ENCODE data around the gene GSC.
A peak's percentile ranks its signal among the peaks of the same experiment; 100 is the strongest.
"Not testable (repeated sequence)": the region's sequence is repeated elsewhere in the genome, so short reads cannot be mapped to it uniquely, and the experiment has no call there.

Gene GSC

DNA sequence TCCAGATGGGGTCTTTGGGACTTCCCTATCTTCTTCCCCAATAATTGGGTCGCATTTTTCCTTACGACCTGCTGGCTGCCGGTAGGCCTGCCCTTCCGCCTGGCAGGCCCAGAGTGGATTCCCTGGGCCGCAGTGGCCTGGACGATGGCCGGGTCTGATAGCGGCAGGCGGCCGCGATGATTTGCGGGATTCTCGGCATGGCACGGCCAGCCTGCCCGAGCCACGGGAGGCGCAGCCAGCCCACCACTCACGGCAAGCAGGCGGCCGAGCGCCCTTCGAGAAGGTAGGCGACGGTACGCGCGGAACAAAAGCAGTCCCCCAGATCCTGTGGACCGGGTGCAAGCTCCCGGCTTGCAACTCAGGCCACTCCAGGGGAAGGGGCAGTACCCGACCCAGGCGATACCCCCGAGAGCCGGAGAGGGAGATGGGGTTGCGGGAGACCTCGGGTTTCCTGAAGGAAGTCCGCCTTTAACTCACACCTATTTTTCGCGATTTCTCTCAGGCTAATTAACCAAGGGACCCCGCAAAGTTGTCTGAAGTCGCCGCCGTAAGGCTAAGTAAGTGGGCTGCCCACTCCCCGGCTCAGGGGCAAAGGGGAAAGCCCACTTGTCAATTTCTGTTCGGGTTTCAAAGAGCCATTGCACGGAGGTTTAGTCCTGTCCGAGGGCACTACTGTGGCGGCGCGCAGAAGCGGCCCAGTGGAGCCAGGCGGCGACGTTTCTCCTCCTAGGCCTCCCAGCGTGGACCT, 1.4 kb upstream of the GSC start:
- DNase-seq, result no peak

DNA sequence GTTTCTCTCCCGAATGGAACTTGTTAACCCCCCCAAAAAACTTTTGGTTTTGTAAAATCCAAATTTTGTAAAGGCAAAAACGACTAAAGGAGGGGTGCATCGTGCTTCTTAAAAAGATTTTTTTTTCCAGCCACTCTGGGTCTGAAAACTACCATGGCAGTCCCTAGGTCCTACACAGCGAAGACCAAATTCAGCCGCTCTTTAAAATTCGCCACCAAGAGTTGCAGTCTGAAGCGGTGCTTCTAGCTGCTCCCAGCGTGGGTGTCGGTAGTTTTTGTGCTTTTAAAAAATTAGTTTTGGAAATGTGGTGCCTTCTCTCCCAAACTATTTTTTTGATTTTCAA, 873 bp upstream of the GSC start:
- DNase-seq, result no peak

DNA sequence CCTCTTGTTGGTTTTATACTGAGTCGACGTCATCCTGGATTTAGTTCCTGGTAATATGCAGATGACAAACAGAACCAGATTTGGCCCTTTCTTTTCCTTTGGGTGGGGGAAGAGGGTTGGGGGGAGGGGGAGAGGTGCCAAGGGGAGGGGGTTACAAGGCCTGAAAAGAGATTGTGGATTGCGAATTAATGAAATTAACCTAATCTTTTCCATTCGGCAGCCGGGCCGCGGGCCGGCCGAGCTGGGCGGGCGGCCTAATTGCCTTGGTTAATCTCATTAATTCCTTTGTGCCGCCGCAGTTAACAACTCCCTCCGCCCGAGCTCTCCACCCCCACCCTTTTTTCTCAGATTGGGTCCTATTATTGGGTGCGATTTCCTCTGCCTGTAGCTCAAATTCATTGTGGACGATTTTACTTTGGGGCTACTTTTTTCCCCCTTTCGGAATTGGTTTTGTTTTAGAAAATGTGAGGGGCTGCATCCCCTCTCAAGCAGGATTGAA, 387 bp upstream of the GSC start:
- no peak for DNase-seq

DNA sequence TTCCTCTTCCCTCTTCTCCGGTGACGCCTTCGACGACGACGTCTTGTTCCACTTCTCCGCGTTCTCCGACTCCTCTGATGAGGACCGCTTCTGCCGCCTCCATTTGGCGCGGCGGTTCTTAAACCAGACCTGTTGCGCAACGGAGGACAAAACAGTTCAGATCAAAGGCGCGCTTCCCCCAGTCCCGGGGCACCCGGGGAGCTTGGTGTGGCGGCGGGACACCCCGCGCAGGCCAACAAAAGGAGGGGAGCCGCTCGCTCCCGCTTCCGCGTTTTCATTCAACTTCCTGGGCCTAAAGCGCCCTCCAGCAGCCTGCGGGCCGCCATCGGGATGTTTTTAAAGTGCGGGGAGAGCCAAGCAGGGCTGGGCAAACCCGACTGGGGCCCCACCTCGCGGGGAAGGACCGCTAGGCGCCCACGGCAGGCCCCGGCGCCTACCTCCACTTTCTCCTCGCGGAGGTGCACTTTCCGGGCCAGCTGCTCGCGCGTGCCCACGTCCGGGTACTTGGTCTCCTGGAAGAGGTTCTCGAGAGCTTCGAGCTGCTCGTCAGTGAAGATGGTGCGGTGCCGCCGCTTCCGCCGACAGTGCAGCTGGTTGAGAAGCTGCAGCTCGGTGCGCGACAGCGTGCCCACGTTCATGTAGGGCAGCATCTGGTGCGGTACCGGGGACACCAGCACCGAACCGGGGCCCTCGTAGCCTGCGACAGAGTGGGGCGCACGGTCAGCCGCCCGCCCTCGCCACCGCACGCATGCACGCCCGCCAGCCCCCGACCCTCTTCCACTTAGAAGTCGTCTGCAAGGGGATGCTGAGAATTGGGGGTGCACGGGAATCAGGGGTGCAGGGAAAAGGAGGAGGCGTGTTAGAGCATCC, 1.2 kb downstream of the GSC start:
- DNase-seq, result peak; percentile 27

DNA sequence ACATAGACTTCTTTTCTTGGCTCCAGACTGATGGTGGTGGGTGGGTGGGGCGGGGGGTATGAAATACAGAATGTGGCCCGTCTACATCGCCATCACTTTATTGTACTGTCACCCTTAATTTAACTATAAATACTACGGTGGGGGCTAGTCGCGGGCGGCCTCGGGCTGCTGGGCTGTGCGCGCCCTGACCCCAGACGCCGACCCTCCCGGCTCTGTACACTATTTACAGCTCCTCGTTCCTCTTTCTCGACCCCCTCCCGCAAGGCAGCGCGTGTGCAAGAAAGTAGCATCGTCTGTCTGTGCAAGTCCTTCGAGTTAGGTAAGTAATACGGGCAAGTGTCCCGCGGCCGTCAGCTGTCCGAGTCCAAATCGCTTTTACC, 1.8 kb downstream of the GSC start:
- no peak for DNase-seq

DNA sequence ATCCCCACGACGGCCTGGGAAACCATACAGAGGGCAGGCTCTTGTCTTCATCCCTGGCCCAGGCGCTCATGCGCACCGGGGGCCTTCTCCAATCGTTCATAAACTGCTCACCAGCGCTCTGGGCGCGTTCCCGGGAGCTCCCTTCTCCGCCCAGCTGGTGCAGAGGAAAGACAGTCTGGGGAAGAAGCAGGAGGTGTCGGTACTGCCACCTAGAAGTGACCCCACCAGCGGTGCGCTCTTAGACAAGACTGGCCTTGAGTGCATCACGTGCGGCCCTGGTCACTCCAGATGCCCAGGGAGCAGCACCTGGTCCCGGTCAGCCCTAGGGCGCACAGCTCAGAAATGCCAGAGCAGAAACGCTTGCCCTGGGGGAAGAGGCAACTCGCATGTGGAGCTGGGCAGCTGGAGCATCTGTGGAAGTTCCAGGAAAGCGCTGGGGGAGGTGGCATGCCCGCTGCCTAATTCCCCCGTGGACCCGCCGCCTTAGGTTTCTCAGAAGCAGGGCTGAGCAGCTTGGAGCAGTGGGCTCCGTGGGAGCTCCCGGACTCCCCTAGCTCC, 2.5 kb downstream of the GSC start:
- no peak for DNase-seq

DNA sequence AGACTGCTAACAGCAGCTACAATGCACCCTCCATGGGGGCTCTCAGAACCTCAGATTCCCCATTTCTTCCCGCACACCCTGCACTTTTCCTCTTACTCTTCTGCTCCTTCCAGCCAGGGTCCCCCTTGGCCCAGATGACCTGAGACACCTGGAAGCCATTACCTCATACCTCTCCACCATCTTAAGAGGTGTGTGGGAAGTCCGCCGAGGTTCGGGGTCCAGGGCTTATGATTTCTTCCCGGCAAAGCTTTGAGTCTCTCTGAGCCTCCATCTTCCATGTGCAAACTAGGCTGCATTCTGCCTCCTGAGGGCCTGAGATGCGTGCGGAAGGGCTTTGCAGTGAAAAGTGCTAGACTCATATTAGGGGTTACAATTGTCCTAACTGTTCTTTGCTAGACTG, 5.3 kb downstream of the GSC start:
- no peak for DNase-seq

DNA sequence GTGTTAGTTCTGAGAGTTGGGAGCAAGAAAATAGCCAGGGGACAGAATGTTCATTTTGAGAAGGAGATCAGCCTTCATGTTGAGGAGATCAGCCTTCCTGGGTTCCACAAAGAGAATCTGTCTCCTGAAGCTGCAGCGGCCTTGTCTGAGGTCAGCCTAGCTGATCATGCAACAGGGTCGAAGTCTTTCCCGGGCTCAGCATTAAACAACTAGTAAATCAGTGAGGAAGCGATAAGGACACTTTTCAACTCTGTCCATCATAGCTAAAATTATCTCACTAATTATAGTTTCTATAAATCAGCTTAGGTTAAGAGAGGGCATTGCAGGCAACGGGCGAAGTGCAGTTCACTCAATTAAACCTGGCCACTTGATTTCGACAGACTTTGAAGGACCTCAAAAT, 7.5 kb downstream of the GSC start:
- no peak for DNase-seq

DNA sequence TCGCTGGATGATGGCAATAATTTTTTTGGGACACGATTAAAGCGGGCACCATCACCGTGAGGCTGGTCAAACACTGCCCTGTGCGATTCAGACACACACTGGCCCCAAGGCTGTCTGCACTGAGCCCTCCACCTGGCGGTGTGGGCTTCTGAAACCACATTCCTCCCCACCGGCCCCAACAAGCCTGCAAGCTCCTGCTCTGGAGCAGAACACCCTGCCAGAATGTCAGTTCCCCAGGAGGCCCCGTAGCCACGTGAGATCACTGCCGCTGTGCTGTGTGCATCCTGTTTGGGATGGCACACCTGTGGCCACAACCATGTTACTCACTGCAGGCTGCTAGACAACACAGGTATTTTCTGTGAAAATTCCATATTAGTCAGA, 7.9 kb downstream of the GSC start:
- DNase-seq, result no peak

DNA sequence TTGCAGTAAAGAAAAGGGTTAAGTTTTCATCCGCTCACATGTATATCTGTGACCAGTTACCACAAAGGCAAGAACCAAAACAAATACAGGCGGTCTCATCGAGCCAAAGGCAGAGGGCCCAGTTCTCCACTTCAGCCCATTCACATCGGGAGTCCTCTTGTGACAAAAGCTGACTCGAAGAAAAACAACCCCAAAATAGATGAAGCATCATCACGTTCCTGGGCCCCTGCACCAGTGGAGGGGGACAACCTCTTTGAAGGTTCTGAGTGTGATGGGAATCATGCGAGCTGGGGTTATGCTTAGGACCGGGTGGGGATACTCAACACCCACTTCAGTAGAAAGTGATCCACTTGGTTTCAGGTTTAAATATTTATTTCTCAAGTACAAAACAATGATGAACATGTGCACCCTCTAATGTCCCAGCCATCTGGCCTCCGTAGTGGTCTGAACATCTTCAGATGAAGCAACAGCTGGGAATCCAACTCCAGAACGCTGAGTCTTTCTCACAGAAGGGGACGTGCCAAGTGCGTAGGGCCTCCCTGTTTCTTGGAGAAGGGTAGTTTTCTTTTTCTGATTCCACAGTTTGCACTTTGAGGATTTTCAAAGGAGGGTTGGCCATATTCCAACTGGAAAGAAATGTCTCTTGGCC, 8.4 kb downstream of the GSC start:
- no peak for DNase-seq

DNA sequence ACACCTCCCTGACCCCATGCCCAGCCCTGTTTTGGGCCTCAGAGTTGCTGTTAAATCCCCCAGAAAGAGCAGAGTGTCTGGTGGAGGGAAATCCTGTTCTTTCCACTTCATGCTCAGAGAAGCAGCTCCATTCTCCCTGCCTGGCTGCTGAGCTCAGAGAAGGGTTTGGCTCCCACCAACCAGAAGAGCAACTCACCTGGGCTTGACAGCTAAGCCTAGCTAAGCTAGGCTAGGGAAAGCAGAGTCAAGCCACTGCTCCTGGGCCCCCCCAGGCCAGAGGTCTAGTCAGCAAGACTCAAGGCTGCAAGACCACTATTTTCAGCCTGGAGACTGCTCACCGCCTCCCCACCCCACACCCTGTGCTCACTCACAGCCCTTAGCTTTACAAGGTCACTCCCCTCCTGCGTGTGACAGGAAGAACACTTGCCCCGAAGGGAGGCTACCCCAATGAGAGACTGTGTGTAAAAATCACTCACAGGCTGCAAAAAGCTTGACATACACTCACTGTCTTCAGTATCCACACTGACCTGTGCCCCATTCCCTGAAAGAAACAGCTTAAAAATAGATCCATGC, 13.5 kb downstream of the GSC start:
- no peak for DNase-seq

DNA sequence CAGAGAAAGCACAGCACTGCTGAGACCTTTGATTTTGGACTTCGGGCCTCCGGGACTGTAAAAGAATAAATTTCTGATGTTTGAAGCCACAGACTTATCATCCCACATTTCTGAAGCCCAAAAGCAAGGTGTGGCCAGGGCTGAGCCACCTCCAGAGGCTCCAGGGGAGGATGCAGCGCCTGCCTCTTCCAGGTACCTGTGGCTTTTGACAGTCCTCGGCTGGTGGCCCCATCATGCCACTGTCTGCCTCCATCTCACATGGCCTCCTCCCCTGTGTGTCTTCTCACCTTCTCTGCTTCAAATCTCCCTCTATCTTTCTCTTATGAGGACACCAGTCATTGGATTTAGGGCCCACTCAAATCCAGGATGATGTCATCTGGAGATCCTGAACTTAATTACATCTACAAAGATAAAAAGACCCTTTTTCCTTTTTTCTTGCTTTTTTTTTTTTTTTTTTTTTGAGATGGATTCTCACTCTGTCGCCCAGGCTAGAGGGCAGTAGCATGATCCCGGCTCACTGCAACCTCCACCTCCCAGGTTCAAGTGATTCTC, 15.4 kb downstream of the GSC start:
- DNase-seq, result no peak

DNA sequence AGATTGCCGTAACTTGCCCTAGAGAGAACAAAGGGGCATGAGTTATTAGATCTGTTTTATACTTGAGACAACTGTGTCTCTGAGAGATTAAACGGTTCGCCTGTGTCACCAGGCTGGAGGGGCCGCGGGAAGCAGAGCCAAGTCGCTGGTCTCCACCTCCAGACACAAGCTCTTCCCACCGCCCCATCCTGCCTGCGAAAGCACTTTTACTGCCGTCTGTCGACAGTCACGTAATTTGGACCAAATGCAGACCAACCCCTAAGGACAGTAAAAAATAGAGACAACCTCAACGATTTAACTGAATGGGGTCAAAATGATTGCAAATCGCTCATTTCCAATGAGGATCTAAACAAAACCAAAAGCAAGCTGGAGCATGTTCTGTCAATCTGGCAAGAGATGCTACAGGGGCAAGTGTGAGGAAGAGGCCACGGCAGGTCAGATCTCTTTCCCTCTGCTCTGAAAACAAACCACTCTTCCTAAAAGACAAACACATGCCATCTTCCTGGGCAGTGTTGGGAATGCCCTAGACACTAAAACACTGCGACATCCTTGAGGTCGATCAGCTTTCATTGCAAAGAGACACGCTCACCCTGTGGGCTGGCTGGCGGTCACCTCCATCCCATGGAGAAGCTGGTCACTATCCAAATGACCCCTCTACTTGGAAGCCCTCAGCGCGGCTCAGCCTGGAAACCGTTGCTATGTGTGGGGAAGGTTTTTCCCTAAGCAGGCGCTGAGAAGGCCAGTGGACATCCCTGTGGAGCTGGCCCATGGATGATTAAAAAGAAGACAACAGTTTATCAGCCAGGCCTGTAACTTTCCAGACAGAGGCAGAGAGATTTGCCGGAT, 17.1 kb downstream of the GSC start:
- DNase-seq, result no peak

DNA sequence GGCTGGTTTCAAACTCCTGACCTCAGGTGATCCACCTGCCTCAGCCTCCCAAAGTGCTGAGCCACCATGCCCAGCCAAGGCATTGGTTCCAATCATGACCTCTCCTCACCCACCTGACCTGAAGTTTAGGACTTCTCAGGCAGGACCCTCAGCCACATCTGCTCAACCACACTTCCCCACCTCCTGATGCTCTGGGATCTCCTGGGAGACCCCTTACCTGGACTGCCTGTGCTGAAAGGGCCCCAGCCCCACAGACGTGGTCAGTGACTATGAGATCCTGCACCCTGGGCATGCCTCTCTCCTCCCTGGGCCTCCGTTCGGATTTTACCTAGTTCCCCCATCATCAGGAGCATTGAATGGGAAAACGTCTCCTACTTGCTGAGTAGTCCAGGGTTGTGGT, 18.0 kb downstream of the GSC start:
- no peak for DNase-seq

DNA sequence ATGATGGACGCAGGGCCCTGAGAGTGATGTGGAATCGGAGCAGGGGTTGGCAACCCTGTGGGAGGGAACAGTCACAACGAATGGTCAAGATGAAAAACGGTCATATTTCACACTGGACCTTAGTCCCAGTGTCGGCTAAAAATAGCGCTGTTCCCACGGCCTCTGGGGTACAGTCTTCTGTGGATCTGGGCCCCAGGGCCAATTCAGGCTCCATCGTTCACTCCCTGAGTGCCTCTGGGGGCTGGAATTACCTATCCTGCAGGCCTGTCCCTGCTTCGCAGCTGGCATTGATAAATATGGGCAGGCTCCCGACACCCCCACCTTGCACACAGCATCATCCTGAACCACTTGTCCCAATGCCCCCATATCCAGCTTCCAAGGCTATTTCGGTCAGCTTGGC, 18.6 kb downstream of the GSC start:
- no peak for DNase-seq

DNA sequence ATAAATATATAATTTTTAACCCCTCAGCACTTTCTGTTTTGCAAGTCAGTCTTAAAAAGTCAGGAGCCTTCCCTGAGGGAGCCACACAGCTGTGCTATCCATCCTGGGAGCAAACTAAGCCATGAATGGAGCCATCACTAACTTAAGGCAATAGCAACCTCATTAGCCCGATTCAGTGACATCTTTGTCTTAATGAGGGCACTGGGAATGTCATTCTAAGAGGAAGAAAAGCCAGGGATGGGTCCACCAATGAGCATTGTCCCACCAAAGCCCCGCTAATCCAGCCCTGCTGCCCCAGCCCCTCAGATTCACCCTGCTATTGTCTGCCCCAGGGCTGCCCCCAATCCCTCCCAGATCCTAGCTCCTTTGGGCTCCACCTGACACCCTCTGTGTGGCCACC, 19.5 kb downstream of the GSC start:
- DNase-seq, result no peak

DNA sequence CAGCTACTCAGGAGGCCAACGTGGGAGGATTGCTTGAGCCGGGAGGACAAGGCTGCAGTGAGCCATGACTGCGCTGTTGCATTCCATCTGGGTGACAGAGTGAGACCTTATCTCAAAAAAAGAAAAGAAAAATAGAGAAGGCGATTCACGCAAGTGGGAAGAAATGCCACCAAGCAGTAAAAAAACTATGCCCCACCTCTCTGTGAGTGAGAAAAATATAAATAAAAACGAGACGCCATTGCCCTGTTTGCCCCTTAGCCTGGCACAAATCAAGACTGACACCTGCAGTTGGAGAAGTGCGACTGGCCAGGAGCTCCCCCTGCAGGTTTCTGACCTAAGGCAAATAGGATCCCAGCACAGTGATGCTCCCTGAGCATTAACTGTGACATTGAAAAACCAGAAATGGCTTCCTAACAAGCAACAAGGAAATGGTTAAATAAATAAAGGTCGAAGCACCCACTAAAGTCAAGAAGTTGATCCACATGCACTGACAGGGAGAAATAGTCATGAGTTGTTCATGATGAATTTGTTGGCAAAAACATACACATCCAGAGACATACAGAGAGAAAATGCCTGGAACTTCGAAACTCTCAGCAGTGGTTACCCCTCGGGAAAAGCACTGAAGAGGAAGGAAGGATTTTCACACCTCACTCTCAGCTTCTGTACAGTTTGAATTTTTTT, 21.1 kb downstream of the GSC start:
- DNase-seq, result peak; percentile 13

DNA sequence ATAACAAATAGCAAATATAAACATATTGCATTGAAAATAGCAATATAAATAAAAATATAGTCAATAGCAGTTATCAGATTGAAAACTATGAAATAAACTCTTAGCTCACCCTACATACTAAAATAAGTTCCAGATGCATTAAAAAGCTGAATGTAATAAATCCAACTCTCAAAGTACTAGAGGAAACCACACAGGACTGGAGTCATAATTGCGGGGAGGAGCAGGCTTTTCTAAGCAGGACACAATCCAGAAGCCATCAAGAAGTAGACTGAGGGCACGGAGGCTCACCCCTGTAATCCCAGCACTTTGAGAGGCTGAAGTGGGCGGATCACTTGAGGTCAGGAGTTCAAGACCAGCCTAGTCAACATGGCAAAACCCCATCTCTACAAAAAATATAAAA, 22.2 kb downstream of the GSC start:
- no peak for DNase-seq

DNA sequence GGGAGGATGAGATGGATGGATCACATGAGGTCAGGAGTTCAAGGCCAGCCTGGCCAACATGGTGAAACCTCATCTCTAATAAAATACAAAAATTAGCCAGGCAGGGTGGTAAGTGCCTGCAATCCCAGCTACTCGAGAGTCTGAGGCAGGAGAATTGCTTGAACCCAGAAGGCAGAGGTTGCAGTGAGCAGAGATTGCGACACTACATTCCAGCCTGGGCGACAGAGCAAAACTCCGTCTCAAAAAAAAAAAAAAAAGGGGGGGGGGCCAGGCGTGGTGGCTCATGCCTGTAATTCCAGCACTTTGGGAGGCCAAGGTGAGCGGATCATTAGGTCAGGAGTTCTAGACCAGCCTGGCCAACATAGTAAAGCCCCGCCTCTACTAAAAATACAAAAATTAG, 22.8 kb downstream of the GSC start:
- DNase-seq, result not testable (repeated sequence)

DNA sequence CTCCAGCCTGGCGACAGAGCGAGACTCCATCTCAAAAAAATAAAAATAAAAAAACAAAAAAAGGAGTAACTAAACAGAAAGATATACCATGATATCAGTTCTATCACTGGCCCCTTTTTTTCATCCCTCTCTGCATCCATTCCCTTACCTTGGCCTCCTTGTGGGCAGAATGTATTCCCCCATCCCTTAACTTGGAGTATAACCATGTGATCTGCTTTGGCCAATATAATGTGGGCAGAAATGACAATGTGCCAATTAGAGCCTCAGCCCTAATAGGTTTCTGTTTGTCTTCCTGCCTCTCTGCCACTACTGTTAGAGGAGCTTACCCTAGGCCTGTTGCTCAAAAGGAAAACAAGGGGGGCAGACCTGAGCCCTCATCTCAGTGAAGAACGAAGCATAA, 23.8 kb downstream of the GSC start:
- no peak for DNase-seq

DNA sequence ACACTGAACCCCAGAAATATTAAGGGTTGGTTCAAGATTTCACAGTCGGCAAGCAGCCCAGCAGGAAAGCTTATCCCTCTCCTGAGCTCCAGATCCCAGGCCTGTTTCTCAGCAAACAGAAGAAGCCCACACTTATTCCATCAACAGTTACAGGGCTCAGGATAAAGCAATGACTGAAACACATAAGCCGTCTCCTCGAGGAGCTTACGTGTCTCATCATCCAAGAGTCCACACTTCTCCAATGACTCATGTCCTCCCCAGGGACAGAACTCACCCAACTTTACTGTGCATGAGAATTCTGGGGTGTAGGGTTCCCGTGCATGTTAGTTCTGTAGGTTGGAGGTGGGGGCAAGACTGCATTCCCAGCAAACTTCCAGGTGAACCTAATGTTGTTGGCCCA, 31.2 kb downstream of the GSC start:
- no peak for DNase-seq

All from stimulated activated CD4-positive, alpha-beta T cell treated with anti-CD3 and anti-CD28 coated beads, Interleukin-1b, Interleukin-23, amount 100 ng/mL, for 48 hours (primary cell).